ENCODE measurements around the gene TTC28.

TTC28 gene

DNA sequence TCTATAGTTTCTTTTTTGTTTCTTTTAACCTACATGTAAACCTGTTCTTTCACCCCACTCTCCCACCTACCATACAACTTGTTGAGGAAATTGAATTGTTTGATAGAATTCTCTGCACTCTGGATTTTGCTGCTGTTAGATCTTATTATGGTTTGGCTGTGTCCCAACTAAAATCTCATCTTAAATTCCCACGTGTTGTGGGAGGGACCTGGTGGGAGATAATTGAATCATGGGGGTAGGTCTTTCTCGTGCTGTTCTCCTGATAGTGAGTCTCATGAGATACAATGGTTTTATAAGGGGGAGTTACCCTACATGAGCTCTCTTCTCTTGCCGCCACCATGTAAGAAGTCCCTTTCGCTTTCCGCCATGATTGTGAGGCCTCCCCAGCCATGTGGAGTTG, 745.6 kb downstream of the TTC28 start:
- no peaks in the 10 kb centered on the region for H3K36me3 ChIP-seq (ENCODE audit: control insufficient read depth in 2 of 2, insufficient read depth in 2 of 2, low read length in 2 of 2)
- no peaks in the 10 kb centered on the region for H3K9me3 ChIP-seq (ENCODE audit: control insufficient read depth in 2 of 2, low read length in 2 of 2)
- H3K27ac ChIP-seq (ENCODE audit: low read depth in 2 of 2, low read length in 2 of 2): no peak overlapping the region
- no peak overlapping the region for H3K9ac ChIP-seq (ENCODE audit: low read depth in 1 of 2, low read length in 2 of 2)
- H3K4me1 ChIP-seq (ENCODE audit: control insufficient read depth in 2 of 2, insufficient read depth in 2 of 2, low read length in 2 of 2): peaks cover 0 to 3% of the 10 kb centered on the region in 2 donors
- H3K4me3 ChIP-seq (ENCODE audit: low read length in 2 of 2): no peak overlapping the region
- no peaks in the 10 kb centered on the region for H3K27me3 ChIP-seq (ENCODE audit: control insufficient read depth in 2 of 2, insufficient read depth in 2 of 2, low read length in 2 of 2)

DNA sequence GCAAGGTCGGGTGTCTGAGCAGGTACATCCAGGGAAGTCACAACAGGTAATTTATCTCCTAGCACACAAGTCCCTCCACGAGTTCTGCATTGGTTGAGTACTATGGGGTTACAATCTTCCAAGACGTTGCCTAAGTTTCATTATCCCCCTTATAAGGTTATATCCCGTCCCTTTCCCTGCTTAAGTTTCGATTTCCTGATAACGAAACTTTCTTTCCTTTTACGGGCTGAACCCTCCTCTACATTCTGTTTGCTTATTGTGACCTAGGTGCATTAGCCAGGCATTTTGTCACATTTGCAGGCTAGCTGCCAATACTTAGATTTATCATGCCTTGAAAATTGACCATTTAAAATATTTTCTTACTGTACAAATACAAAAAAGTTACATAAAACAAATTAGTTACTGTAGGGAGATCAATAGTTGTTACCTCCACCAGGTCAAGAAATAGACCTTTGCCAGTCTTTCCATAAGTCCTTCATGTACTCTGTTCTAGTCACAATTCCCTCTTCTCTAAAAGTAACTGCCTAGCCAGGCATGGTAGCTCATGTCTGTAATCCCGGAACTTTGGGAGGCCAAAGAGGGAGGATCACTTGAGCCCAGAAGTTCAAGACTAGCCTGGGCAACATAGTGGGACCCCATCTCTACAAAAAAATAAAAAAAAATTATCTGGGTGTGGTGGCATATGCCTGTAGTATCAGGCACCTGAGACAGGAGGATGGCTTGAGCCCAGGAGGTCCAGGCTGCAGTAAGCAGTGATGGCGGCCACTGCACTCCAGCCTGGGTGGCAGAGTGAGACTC, 746.3 kb downstream of the TTC28 start:
- Histone ChIP-seq H3K4me3 (ENCODE audit: low read length in 2 of 2) (peak overlapping the region; percentile 23 to 51), H3K9ac (ENCODE audit: low read depth in 1 of 2, low read length in 2 of 2) (no peak overlapping the region)

DNA sequence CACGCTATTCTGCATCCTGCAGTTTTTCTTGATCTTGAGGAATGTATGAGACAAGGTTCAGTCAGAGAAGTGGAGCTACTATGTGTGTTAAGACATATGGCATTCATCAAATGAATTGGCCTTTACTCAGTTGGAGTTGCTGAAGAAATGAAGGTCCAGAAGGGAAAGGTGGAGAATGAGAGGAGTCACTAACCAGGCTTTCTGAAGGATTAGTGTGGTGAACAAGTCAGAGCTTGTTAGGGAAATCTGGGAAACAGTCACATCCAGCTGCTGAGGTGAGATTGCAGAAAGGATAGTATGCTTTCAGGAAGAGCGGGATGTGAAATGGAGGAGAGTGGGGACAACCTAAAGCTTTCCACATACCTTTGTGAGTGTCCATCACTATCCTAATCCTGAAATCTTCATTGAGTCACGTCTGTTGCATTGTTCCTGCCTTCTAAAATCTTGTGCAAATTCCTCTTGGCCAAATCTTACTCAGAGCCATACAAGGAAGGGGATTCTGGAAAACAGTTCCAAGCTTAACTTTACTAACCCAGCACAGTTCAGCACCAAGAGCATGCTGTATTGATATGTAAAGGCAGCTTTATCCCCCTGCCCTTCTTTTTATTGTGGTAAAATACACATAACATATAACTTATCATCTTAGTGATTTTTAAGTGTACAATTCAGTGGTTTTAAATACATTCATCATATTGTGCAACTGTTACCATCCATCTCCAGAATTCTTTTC, 749.1 kb downstream of the TTC28 start:
- H3K27ac ChIP-seq (ENCODE audit: low read depth in 2 of 2, low read length in 2 of 2): no peak overlapping the region
- no peaks in the 10 kb centered on the region for H3K4me1 ChIP-seq (ENCODE audit: control insufficient read depth in 2 of 2, insufficient read depth in 2 of 2, low read length in 2 of 2)
- no peaks in the 10 kb centered on the region for H3K36me3 ChIP-seq (ENCODE audit: control insufficient read depth in 2 of 2, insufficient read depth in 2 of 2, low read length in 2 of 2)
- H3K9me3 ChIP-seq (ENCODE audit: control insufficient read depth in 2 of 2, low read length in 2 of 2): no peaks in the 10 kb centered on the region
- H3K9ac ChIP-seq (ENCODE audit: low read depth in 1 of 2, low read length in 2 of 2): no peak overlapping the region
- H3K27me3 ChIP-seq (ENCODE audit: control insufficient read depth in 2 of 2, insufficient read depth in 2 of 2, low read length in 2 of 2): no peaks in the 10 kb centered on the region
- H3K4me3 ChIP-seq (ENCODE audit: low read length in 2 of 2): no peak overlapping the region

More for the DNA sequence above, 746.3 kb downstream of the TTC28 start:
- H3K4me1 ChIP-seq (ENCODE audit: control insufficient read depth in 2 of 2, insufficient read depth in 2 of 2, low read length in 2 of 2): peaks cover 0 to 3% of the 10 kb centered on the region in 2 donors
- no peak overlapping the region for H3K27ac ChIP-seq (ENCODE audit: low read depth in 2 of 2, low read length in 2 of 2)
- H3K9me3 ChIP-seq (ENCODE audit: control insufficient read depth in 2 of 2, low read length in 2 of 2): no peaks in the 10 kb centered on the region
- H3K27me3 ChIP-seq (ENCODE audit: control insufficient read depth in 2 of 2, insufficient read depth in 2 of 2, low read length in 2 of 2): no peaks in the 10 kb centered on the region
- H3K36me3 ChIP-seq (ENCODE audit: control insufficient read depth in 2 of 2, insufficient read depth in 2 of 2, low read length in 2 of 2): no peaks in the 10 kb centered on the region

Measured in mucosa of rectum (tissue), 2 donors.